Prostate gland (tissue), 2 donors: Measurements from ENCODE around the gene FSCN2. TPM values are rescaled to one million over a fixed set of nuclear protein-coding genes. Genes with fewer than 3 reads are reported as not detected.

ENCODE experiments used
- DNase-seq: peaks from one replicate; pipeline ENCODE4 v3.0.0-alpha.2; 2019; ENCODE audit warnings: low spot score
- H3K27ac ChIP-seq, 2 donors: fragments of 200-600 bp; sonication (generic); 2 replicates each; pipeline ENCODE4 v1.5.1; 2017 to 2019
- H3K27me3 ChIP-seq: fragments of 200-600 bp; sonication (generic); replicated peaks from 2 replicates; pipeline ENCODE4 v1.5.1; 2019; ENCODE audit not compliant: insufficient read depth
- H3K36me3 ChIP-seq, 2 donors: fragments of 200-600 bp; sonication (generic); 1 replicate in 1 of 2; 2 replicates in 1 of 2; pipeline versions ENCODE4 v1.5.1 to v1.8.1; 2017 to 2019
- H3K4me1 ChIP-seq: fragments of 200-600 bp; sonication (generic); replicated peaks from 2 replicates; pipeline ENCODE4 v1.5.1; 2019
- H3K4me3 ChIP-seq, 2 donors: fragments of 200-600 bp; sonication (generic); 2 replicates each; pipeline ENCODE4 v1.5.1; 2017 to 2019
- H3K9me3 ChIP-seq: fragments of 200-600 bp; sonication (generic); 2 replicates; pipeline ENCODE4 v1.5.1; 2017
- POLR2A ChIP-seq: fragments of 450-650 bp; IDR thresholded peaks from one replicate; pipeline ENCODE4 v1.6.1; 2016; ENCODE audit warnings: antibody characterized with exemption, mild to moderate bottlenecking
- POLR2AphosphoS5 ChIP-seq: sonication (generic); formaldehyde crosslinking; IDR thresholded peaks from one replicate; pipeline ENCODE4 v1.6.1; 2017; ENCODE audit warnings: antibody characterized with exemption
- WGBS: methylation state at CpG from one replicate; pipeline ENCODE4 v1.1.5; 2018; 5-methylcytosine and 5-hydroxymethylcytosine counted together
- intact Hi-C: fragments of 100-400 bp; cut with DNase I; formaldehyde crosslinking; loops from one replicate; pipeline ENCODE4 v1.14.2; 2022
- total RNA-seq, 2 donors: library from RNA; depleted of rRNA; stranded (reverse); fragments of >200 nt; gene quantifications; one replicate each; pipeline ENCODE4 v1.1.0, GENCODE V29; 2016
- TF ChIP-seq, protein P1 (sequence below), 4 experiments: fragments of 200-600 bp in 2 of 4; fragments of 450-650 bp in 2 of 4; sonication (generic) in 2 of 4; IDR thresholded peaks; 1 replicate in 3 of 4; 2 replicates in 1 of 4; pipeline ENCODE4 v1.5.1; 2016 to 2019; ENCODE audit warnings: antibody characterized with exemption in 4 of 4, mild to moderate bottlenecking in 2 of 4, moderate library complexity in 2 of 4

Gene FSCN2
- total RNA-seq, 2 donors from 2014 or later = 3.1 to 5.6 TPM

DNA sequence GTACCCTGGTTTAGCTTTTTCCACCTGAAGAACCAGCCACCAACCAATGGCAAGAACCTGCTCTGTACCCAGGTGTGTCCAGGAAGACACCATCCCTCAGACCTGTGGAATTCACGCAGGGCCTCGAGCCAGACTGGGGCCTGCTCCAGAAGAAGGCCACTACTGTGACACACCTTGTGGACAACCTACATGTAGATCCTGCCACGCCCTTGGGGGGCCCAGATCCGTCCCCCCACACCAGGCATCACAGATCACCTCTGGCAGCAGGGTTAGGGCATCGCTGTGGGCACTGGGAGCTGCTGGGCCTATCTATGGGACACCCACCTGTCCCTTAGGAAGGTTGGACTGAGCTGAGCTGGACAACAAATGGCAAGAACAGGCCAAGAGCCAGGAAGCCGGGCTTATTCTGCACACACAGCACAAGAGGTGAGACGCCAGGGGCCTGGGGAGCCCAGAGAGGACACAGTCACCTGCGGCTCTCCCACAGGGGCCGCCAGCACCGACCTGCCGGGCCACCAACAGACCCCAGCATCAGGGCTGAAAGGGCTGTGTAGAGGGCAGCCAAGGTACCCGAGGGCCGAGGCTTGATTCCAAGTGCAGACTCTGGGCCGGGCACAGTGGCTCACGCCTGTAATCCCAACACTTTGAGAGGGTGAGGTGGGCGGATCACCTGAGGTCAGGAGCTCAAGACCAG lies 16.3 kb downstream of the FSCN2 start:
- DNase-seq = no peak
- no peaks in the 10 kb centered on the region for H3K27me3 ChIP-seq
- no peak for TF ChIP-seq POLR2AphosphoS5
- TF ChIP-seq, protein P1, sequence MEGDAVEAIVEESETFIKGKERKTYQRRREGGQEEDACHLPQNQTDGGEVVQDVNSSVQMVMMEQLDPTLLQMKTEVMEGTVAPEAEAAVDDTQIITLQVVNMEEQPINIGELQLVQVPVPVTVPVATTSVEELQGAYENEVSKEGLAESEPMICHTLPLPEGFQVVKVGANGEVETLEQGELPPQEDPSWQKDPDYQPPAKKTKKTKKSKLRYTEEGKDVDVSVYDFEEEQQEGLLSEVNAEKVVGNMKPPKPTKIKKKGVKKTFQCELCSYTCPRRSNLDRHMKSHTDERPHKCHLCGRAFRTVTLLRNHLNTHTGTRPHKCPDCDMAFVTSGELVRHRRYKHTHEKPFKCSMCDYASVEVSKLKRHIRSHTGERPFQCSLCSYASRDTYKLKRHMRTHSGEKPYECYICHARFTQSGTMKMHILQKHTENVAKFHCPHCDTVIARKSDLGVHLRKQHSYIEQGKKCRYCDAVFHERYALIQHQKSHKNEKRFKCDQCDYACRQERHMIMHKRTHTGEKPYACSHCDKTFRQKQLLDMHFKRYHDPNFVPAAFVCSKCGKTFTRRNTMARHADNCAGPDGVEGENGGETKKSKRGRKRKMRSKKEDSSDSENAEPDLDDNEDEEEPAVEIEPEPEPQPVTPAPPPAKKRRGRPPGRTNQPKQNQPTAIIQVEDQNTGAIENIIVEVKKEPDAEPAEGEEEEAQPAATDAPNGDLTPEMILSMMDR (IDR thresholded peaks at IDR 0.05) = no peak
- no peak for TF ChIP-seq POLR2A
- intact Hi-C loops = no loop called here
- H3K27ac ChIP-seq = no peak overlapping the region
- no peak overlapping the region for H3K4me3 ChIP-seq
- no peaks in the 10 kb centered on the region for H3K9me3 ChIP-seq
- H3K4me1 ChIP-seq = no peaks in the 10 kb centered on the region
- peaks cover 0 to 11% of the 10 kb centered on the region in 2 donors for H3K36me3 ChIP-seq
- WGBS = 89% methylated on average over 15 of the region's 16 CpGs

DNA sequence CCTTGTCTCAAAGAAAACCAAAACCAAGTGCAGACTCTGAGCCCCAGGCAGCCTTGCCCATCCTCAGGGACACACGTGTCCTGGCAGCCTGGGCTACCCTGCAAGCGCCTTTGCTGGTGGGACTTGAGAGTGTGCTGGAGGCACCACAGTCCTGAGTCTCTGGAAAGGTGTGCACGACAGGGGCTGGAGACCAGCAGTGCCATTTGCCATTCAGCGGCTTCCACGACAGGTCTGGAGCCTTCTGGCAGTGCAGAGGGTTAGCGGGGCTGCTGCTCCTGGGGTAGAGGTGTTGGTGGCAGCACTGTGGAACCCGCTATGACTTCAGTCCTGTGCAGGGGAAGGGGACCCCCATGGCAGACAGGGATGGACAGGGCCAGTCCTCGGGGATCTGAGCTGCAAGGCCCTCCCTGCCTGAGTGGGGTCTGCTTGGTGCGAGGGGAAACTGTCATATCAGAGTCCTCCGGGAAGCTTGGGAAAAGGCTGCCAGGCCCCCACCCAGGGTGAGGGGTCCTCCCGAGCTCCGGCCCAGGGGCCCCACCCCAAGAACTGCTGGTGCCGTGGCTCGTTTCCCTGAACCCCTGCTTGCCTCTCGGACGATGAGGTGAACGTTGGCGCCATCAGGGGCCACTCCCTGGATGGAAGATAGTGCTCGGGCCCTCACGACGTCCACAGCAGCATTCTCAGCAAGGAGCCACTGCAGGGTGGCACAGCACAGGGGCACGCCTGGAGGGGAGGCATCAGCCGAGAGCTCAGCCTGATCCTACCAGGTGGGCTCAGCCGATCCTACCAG lies 17.2 kb downstream of the FSCN2 start:
- no peak for TF ChIP-seq POLR2A
- TF ChIP-seq, protein P1 (IDR thresholded peaks at IDR 0.05) = no peak
- TF ChIP-seq POLR2AphosphoS5 = no peak
- Histone ChIP-seq H3K9me3 (no peaks in the 10 kb centered on the region), H3K36me3 (peaks cover 0 to 7% of the 10 kb centered on the region in 2 donors), H3K27me3 (no peaks in the 10 kb centered on the region), H3K27ac (no peak overlapping the region), H3K4me3 (no peak overlapping the region), H3K4me1 (no peaks in the 10 kb centered on the region)
- intact Hi-C loops = no loop called here
- no peak for DNase-seq
- WGBS = 89% methylated on average over 24 of the region's 24 CpGs

DNA sequence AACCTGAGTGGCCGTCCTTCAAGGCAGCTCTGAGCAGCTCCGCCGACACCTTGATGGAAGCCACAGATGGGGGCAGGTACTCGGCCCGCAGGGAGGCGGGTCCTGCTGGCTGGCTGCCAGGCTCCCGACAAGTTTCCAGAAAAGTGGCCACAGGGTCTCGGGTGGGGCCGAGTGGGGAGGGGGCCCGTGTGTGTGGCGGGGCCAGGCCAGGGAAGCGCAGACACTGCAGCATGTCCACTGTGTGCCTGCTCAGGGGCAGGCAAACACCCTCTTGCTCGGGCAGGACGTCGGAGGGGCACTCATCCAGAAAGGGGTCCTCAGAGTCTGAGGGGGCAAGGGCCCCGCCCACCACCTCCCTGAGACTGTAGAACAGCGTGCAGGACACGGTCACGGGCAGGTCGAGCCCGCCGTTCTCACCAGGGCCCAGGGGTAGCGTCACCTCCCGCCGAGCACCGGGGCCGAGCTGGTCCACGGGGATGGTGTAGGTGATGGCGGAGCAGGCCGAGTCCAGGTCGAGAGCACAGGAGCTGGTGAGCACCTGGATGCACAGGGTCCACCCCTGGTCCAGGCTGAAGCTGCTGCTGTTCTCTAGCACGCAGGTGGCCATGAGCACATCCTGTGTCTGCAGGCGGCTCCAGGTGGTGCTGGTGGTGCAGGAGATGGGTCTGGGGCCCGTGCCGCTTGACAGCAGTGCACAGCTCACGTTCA lies 18.9 kb downstream of the FSCN2 start:
- no peak for DNase-seq
- H3K36me3 ChIP-seq = peaks cover 0 to 4% of the 10 kb centered on the region in 2 donors
- no peaks in the 10 kb centered on the region for H3K27me3 ChIP-seq
- no peaks in the 10 kb centered on the region for H3K9me3 ChIP-seq
- no peak overlapping the region for H3K4me3 ChIP-seq
- intact Hi-C loops = no loop called here
- H3K27ac ChIP-seq = no peak overlapping the region
- WGBS = 74% methylated on average over 35 of the region's 36 CpGs
- no peaks in the 10 kb centered on the region for H3K4me1 ChIP-seq
- TF ChIP-seq, protein P1 (IDR thresholded peaks at IDR 0.05) = no peak
- TF ChIP-seq POLR2AphosphoS5 = no peak
- TF ChIP-seq POLR2A = no peak

DNA sequence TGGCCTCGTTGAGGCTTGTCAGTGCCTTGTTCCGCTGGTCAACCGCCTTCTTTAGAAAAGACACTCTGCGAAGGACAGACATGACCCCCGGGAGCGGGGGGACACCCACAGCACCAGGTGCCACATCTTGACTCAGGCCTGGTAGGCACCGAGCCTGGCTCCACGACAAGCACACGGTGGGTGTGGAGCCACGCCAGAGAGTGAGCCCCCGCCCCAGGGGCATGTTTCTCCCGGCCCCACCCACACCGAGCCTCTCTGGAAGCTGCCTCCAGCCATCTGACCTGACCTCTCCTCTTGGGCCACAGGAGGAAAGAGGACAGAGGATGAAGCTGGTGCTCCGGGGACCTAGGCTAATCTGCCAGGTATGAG lies 19.4 kb downstream of the FSCN2 start:
- TF ChIP-seq POLR2AphosphoS5 = no peak
- no peak for TF ChIP-seq POLR2A
- TF ChIP-seq, protein P1 (IDR thresholded peaks at IDR 0.05) = no peak
- Histone ChIP-seq H3K27ac (no peak overlapping the region), H3K36me3 (peaks cover 0 to 4% of the 10 kb centered on the region in 2 donors), H3K4me3 (no peak overlapping the region), H3K4me1 (no peaks in the 10 kb centered on the region), H3K27me3 (no peaks in the 10 kb centered on the region), H3K9me3 (no peaks in the 10 kb centered on the region)
- intact Hi-C loops = no loop called here
- no peak for DNase-seq
- 89% methylated on average over 7 of the region's 14 CpGs for WGBS
